ENCODE measurements around the gene ARSK. TPM values are rescaled to one million over a fixed set of nuclear protein-coding genes. Genes with fewer than 3 reads are reported as not detected.

ARSK gene
- total RNA-seq, 1 experiment from 2014 or later: 8.5 TPM

DNA sequence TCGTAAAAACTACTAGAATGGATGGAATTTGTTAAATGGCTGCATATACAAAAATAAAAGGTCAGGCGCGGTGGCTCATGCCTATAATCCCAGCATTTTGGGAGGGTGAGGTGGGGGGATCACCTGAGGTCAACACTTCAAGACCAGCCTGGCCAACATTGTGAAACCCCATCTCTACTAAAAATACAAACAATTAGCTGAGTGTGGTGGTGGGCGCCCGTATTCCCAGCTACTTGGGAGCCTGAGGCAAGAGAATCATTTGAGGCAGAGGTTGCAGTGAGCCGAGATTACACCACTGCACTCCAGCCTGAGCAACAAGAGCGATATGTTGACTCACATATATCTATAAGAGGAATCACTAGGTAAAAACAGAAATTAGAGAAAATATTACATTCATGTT lies 55.6 kb downstream of the ARSK start:
- Mint-ChIP-seq H3K36me3 (ENCODE audit: insufficient read depth in 1 of 3, low read depth in 3 of 3) (peaks cover 5 to 14% (median 5%) of the 10 kb centered on the region in 3 experiments; a peak in 5 of 7 replicates), H3K27me3 (ENCODE audit: low read depth) (peaks cover 2% of the 10 kb centered on the region), H3K4me3 (no peak overlapping the region), H3K4me1 (no peaks in the 10 kb centered on the region), H3K27ac (no peak overlapping the region; a peak in 1 of 7 replicates), H3K9me3 (peaks cover 9 to 13% of the 10 kb centered on the region in 2 experiments)
- Histone ChIP-seq H4K91ac (ENCODE audit: insufficient read length, low read depth, low read length) (no peak overlapping the region), H3K4me1 (ENCODE audit: insufficient read depth, low read length) (no peaks in the 10 kb centered on the region), H3K27ac (ENCODE audit: insufficient read length, low read depth, low read length) (no peak overlapping the region), H3K14ac (ENCODE audit: insufficient read depth, low read length) (no peak overlapping the region), H3K9me3 (ENCODE audit: control insufficient read depth, low read depth, low read length) (no peaks in the 10 kb centered on the region), H3T11ph (ENCODE audit: low read length) (no peak overlapping the region), H3K79me2 (ENCODE audit: insufficient read depth, low read length) (no peaks in the 10 kb centered on the region), H3K79me1 (ENCODE audit: insufficient read depth, low read depth, low read length, poor library complexity, severe bottlenecking) (no peaks in the 10 kb centered on the region), H2BK20ac (ENCODE audit: low read depth, low read length, poor library complexity, severe bottlenecking) (no peak overlapping the region), H3K27me3 (ENCODE audit: insufficient read depth, low read length) (no peaks in the 10 kb centered on the region), H2BK15ac (ENCODE audit: low read depth, low read length) (no peak overlapping the region), H4K8ac (replicated peaks; ENCODE audit: insufficient read length, low read depth, low read length) (no peak overlapping the region), H3K56ac (ENCODE audit: insufficient read length, low read depth, low read length) (no peak overlapping the region), H3K23me2 (ENCODE audit: insufficient read length, low read depth, low read length, poor library complexity, severe bottlenecking) (no peaks in the 10 kb centered on the region), H3K4ac (ENCODE audit: low read depth, low read length) (no peak overlapping the region), H4K5ac (ENCODE audit: insufficient read length, low read depth, low read length) (no peak overlapping the region), H2BK120ac (ENCODE audit: low read depth, low read length, poor library complexity, severe bottlenecking) (no peak overlapping the region), H2BK5ac (ENCODE audit: insufficient read length, low read length) (no peak overlapping the region), H3K18ac (ENCODE audit: insufficient read length, low read depth, low read length) (no peak overlapping the region), H2BK12ac (ENCODE audit: insufficient read length, low read depth, low read length) (no peak overlapping the region), H3K23ac (ENCODE audit: insufficient read length, low read depth, low read length) (no peak overlapping the region), H2AFZ (ENCODE audit: low read length) (no peak overlapping the region), H3K4me2 (ENCODE audit: insufficient read depth, insufficient read length, low read length) (no peak overlapping the region), H4K20me1 (ENCODE audit: control insufficient read depth, insufficient read depth, insufficient read length) (no peaks in the 10 kb centered on the region), H3K9ac (ENCODE audit: extremely low read depth, insufficient read length, low read length) (no peak overlapping the region), H2AK5ac (ENCODE audit: insufficient read length, low read length) (no peak overlapping the region)
- TF ChIP-seq, protein P1, sequence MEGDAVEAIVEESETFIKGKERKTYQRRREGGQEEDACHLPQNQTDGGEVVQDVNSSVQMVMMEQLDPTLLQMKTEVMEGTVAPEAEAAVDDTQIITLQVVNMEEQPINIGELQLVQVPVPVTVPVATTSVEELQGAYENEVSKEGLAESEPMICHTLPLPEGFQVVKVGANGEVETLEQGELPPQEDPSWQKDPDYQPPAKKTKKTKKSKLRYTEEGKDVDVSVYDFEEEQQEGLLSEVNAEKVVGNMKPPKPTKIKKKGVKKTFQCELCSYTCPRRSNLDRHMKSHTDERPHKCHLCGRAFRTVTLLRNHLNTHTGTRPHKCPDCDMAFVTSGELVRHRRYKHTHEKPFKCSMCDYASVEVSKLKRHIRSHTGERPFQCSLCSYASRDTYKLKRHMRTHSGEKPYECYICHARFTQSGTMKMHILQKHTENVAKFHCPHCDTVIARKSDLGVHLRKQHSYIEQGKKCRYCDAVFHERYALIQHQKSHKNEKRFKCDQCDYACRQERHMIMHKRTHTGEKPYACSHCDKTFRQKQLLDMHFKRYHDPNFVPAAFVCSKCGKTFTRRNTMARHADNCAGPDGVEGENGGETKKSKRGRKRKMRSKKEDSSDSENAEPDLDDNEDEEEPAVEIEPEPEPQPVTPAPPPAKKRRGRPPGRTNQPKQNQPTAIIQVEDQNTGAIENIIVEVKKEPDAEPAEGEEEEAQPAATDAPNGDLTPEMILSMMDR (conservative IDR thresholded peaks at IDR 0.05): no peak
- DNase-seq: no peak
- no CpG with 5 or more reads among the region's 7 CpGs for WGBS (ENCODE audit: extremely low coverage, insufficient read length, low lambda C conversion rate)

Measured in H9 (cell line).